ENCODE measurements around the gene ADAMTS9. TPM values are rescaled to one million over a fixed set of nuclear protein-coding genes. Genes with fewer than 3 reads are reported as not detected.

The ADAMTS9 gene
- total and polyA plus RNA-seq, 2 of the 13 experiments (the other 11 are each of a cell fraction or from before 2014, with no cell fraction given), result 0.02 to 0.09 TPM

- WGBS (ENCODE audit: low lambda C conversion rate), result 85% methylated on average over 1 of the region's 1 CpG
- BruUV-seq (replicated peaks), result no TSS peak
- no peaks in the 10 kb centered on the region for H3K4me1 ChIP-seq (ENCODE audit: insufficient read depth, low read length)
- DNase-seq (ENCODE audit: low spot score), result no peak
- intact Hi-C loops (cut with micrococcal nuclease; ENCODE audit: unreplicated experiment), result no loop called here
- H3K36me3 ChIP-seq (replicated peaks in 1 of 2; ENCODE audit: control insufficient read depth in 1 of 2, insufficient read depth in 2 of 2, low read length in 2 of 2), result no peaks in the 10 kb centered on the region
- FAIRE-seq, result no peak
- H3K27ac ChIP-seq (ENCODE audit: extremely low read length, insufficient read depth, low read length), result no peak overlapping the region
- H3K4me2 ChIP-seq (ENCODE audit: low read depth, low read length), result no peak overlapping the region
- H3K79me2 ChIP-seq (ENCODE audit: insufficient read depth, low read length), result no peaks in the 10 kb centered on the region
- no peak overlapping the region for H2AFZ ChIP-seq (ENCODE audit: low read length)
- no peak for ATAC-seq
- H4K20me1 ChIP-seq (ENCODE audit: insufficient read depth, low read length), result no peaks in the 10 kb centered on the region
- H3K27me3 ChIP-seq (ENCODE audit: control insufficient read depth in 1 of 2, insufficient read depth in 2 of 2, low read length in 2 of 2), result no peaks in the 10 kb centered on the region
- ChIA-PET CTCF (ENCODE audit: low intra/inter-chr PET ratio, low total read pairs) (no interaction called here), POLR2A (no interaction called here)
- TF ChIP-seq, protein P1, sequence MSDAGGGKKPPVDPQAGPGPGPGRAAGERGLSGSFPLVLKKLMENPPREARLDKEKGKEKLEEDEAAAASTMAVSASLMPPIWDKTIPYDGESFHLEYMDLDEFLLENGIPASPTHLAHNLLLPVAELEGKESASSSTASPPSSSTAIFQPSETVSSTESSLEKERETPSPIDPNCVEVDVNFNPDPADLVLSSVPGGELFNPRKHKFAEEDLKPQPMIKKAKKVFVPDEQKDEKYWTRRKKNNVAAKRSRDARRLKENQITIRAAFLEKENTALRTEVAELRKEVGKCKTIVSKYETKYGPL (CRISPR knock-in tag; IDR thresholded peaks at IDR 0.05), result no peak
- TF ChIP-seq SRF (IDR thresholded peaks at IDR 0.05; ENCODE audit: low read depth, low read length) (no peak), ZGPAT (CRISPR knock-in tag; IDR thresholded peaks at IDR 0.05) (no peak), HCFC1 (IDR thresholded peaks at IDR 0.05; ENCODE audit: low read depth, low read length) (no peak), ZBTB38 (CRISPR knock-in tag; IDR thresholded peaks at IDR 0.05) (no peak), KLF16 (CRISPR knock-in tag; IDR thresholded peaks at IDR 0.05) (no peak), ZNF234 (CRISPR knock-in tag; conservative IDR thresholded peaks at IDR 0.05) (no peak), EZH2 (conservative IDR thresholded peaks at IDR 0.05; ENCODE audit: low read depth, low read length) (no peak), NR2F6 (IDR thresholded peaks at IDR 0.05) (no peak), NR2F6 (CRISPR knock-in tag; IDR thresholded peaks at IDR 0.05) (no peak), YY1 (IDR thresholded peaks at IDR 0.05; ENCODE audit: insufficient read depth, insufficient replicate concordance, low read depth, low read length) (no peak), ZBTB7B (CRISPR knock-in tag; IDR thresholded peaks at IDR 0.05) (no peak), KDM4B (CRISPR knock-in tag; IDR thresholded peaks at IDR 0.05) (no peak), CAMTA2 (CRISPR knock-in tag; IDR thresholded peaks at IDR 0.05; ENCODE audit: borderline replicate concordance) (no peak), MED1 (CRISPR knock-in tag; IDR thresholded peaks at IDR 0.05) (no peak), KDM2A (CRISPR knock-in tag; IDR thresholded peaks at IDR 0.05; ENCODE audit: borderline replicate concordance, low read depth) (no peak), ZNF737 (CRISPR knock-in tag; IDR thresholded peaks at IDR 0.05; ENCODE audit: borderline replicate concordance) (no peak)
- TF ChIP-seq, protein P2, sequence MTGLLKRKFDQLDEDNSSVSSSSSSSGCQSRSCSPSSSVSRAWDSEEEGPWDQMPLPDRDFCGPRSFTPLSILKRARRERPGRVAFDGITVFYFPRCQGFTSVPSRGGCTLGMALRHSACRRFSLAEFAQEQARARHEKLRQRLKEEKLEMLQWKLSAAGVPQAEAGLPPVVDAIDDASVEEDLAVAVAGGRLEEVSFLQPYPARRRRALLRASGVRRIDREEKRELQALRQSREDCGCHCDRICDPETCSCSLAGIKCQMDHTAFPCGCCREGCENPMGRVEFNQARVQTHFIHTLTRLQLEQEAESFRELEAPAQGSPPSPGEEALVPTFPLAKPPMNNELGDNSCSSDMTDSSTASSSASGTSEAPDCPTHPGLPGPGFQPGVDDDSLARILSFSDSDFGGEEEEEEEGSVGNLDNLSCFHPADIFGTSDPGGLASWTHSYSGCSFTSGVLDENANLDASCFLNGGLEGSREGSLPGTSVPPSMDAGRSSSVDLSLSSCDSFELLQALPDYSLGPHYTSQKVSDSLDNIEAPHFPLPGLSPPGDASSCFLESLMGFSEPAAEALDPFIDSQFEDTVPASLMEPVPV (CRISPR knock-in tag; IDR thresholded peaks at IDR 0.05), result no peak
- TF ChIP-seq, protein P3, sequence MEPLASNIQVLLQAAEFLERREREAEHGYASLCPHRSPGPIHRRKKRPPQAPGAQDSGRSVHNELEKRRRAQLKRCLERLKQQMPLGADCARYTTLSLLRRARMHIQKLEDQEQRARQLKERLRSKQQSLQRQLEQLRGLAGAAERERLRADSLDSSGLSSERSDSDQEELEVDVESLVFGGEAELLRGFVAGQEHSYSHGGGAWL (CRISPR knock-in tag; IDR thresholded peaks at IDR 0.05), result no peak
- TF ChIP-seq, protein P4, sequence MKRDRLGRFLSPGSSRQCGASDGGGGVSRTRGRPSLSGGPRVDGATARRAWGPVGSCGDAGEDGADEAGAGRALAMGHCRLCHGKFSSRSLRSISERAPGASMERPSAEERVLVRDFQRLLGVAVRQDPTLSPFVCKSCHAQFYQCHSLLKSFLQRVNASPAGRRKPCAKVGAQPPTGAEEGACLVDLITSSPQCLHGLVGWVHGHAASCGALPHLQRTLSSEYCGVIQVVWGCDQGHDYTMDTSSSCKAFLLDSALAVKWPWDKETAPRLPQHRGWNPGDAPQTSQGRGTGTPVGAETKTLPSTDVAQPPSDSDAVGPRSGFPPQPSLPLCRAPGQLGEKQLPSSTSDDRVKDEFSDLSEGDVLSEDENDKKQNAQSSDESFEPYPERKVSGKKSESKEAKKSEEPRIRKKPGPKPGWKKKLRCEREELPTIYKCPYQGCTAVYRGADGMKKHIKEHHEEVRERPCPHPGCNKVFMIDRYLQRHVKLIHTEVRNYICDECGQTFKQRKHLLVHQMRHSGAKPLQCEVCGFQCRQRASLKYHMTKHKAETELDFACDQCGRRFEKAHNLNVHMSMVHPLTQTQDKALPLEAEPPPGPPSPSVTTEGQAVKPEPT (CRISPR knock-in tag; IDR thresholded peaks at IDR 0.05; ENCODE audit: low read depth), result no peak
- no peak overlapping the region for H3K9ac ChIP-seq (ENCODE audit: insufficient read depth, low read depth, low read length)
- in situ Hi-C loops (cut with HindIII; ENCODE audit: extremely low pct_ligation_motif_present, low pct_unique_long_range_greater_than_20kb), result no loop called here
- no peaks in the 10 kb centered on the region for H3K9me3 ChIP-seq (ENCODE audit: low read length)
- H3K4me3 ChIP-seq (replicated peaks in 1 of 3; ENCODE audit: insufficient read depth in 1 of 3, low read depth in 2 of 3, low read length in 3 of 3), result no peak overlapping the region
Measured at GRCh38 chr3:64591615-64592014, 96.2 kb downstream of the ADAMTS9 start.
